GM23338 (cell line): ENCODE results near the gene PASK. TPM values are rescaled to one million over a fixed set of nuclear protein-coding genes. Genes with fewer than 3 reads are reported as not detected.

Source experiments
- ATAC-seq: fragments of 200-7000 bp; cut with Tn5 transposase; 3 replicates; pipeline ENCODE4 v1.9.1; 2020
- DNase-seq: peaks from one replicate; pipeline ENCODE4 v3.0.0-alpha.2; 2015; ENCODE audit warnings: low spot score
- H2AFZ ChIP-seq: fragments of 200-600 bp; sonication (generic); 2 replicates; pipeline ENCODE4 v1.8.0; 2016; ENCODE audit warnings: antibody characterized with exemption, mild to moderate bottlenecking, moderate library complexity
- H3F3A ChIP-seq: fragments of 200-600 bp; sonication (generic); replicated peaks from 2 replicates; pipeline ENCODE4 v1.8.0; 2017; ENCODE audit warnings: antibody characterized with exemption, mixed run types, low read depth
- H3K27ac ChIP-seq: fragments of 200-600 bp; sonication (generic); 2 replicates; pipeline ENCODE4 v1.6.1; 2016; ENCODE audit warnings: low read depth
- H3K27me3 ChIP-seq: fragments of 200-600 bp; sonication (generic); 2 replicates; pipeline ENCODE4 v1.8.0; 2016; ENCODE audit warnings: mild to moderate bottlenecking, mixed run types, moderate library complexity; ENCODE audit not compliant: insufficient read depth
- H3K36me3 ChIP-seq: fragments of 200-600 bp; sonication (generic); 2 replicates; pipeline ENCODE4 v1.8.0; 2016; ENCODE audit warnings: mild to moderate bottlenecking; ENCODE audit not compliant: insufficient read depth
- H3K4me1 ChIP-seq: fragments of 200-600 bp; sonication (generic); 2 replicates; pipeline ENCODE4 v1.8.0; 2016; ENCODE audit warnings: mild to moderate bottlenecking, moderate library complexity; ENCODE audit not compliant: insufficient read depth
- H3K4me2 ChIP-seq: fragments of 200-600 bp; sonication (generic); 2 replicates; pipeline ENCODE4 v1.7.1; 2017; ENCODE audit warnings: mixed run types
- H3K4me3 ChIP-seq: fragments of 200-600 bp; sonication (generic); 2 replicates; pipeline ENCODE4 v1.6.1; 2016; ENCODE audit warnings: mixed run types
- H3K79me2 ChIP-seq: fragments of 200-600 bp; sonication (generic); replicated peaks from 2 replicates; pipeline ENCODE4 v1.8.0; 2017; ENCODE audit warnings: mild to moderate bottlenecking; ENCODE audit not compliant: insufficient read depth
- H3K9me2 ChIP-seq: fragments of 200-600 bp; sonication (generic); 2 replicates; pipeline ENCODE4 v1.8.0; 2017; ENCODE audit not compliant: insufficient read depth
- H4K20me1 ChIP-seq: fragments of 200-600 bp; sonication (generic); replicated peaks from 2 replicates; pipeline ENCODE4 v1.8.0; 2017; ENCODE audit warnings: mild to moderate bottlenecking; ENCODE audit not compliant: insufficient read depth
- H3K27ac Mint-ChIP-seq: 2 replicates; pipeline ENCODE4 v1.8.0; 2020; ENCODE audit warnings: inconsistent platforms, mild to moderate bottlenecking, moderate library complexity, mixed read lengths
- H3K27me3 Mint-ChIP-seq: 3 replicates; pipeline ENCODE4 v1.8.0; 2022; ENCODE audit warnings: low read depth, mild to moderate bottlenecking, moderate library complexity, mixed read lengths, inconsistent platforms; ENCODE audit not compliant: insufficient read depth, poor library complexity
- H3K36me3 Mint-ChIP-seq: 3 replicates; pipeline ENCODE4 v1.8.0; 2021; ENCODE audit warnings: low read depth, mild to moderate bottlenecking, inconsistent platforms, moderate library complexity, mixed read lengths
- H3K4me1 Mint-ChIP-seq: 3 replicates; pipeline ENCODE4 v1.8.0; 2020; ENCODE audit warnings: mild to moderate bottlenecking, inconsistent platforms, mixed read lengths
- H3K4me3 Mint-ChIP-seq: 3 replicates; pipeline ENCODE4 v1.8.0; 2021; ENCODE audit warnings: moderate library complexity, mild to moderate bottlenecking, inconsistent platforms, mixed read lengths
- H3K9me3 Mint-ChIP-seq: 3 replicates; pipeline ENCODE4 v1.8.0; 2020; ENCODE audit warnings: moderate library complexity, mild to moderate bottlenecking, inconsistent platforms, mixed read lengths
- CREB1 ChIP-seq: fragments of 250-450 bp; sonication (Bioruptor Pico); IDR thresholded peaks from 2 replicates; pipeline ENCODE4 v1.5.0; 2020; ENCODE audit warnings: low read depth, mild to moderate bottlenecking, moderate library complexity
- CTCF ChIP-seq, 2 experiments: fragments of 200-600 bp in 1 of 2; sonication (generic) in 1 of 2; conservative IDR thresholded peaks; 2 replicates each; pipeline versions ENCODE4 v1.5.1 to v1.6.1; 2016 to 2017; ENCODE audit warnings: antibody characterized with exemption in 2 of 2, low read depth in 2 of 2, mild to moderate bottlenecking in 2 of 2, moderate library complexity in 1 of 2
- ETS1 ChIP-seq: IDR thresholded peaks from 2 replicates; pipeline ENCODE4 v1.6.1; 2016; ENCODE audit warnings: antibody characterized with exemption
- NANOG ChIP-seq: IDR thresholded peaks from 2 replicates; pipeline ENCODE4 v1.6.1; 2016; ENCODE audit warnings: antibody characterized with exemption, borderline replicate concordance
- POLR2AphosphoS5 ChIP-seq: IDR thresholded peaks from 2 replicates; pipeline ENCODE4 v1.6.1; 2016; ENCODE audit warnings: antibody characterized with exemption, low read depth
- REST ChIP-seq: IDR thresholded peaks from one replicate; pipeline ENCODE4 v1.6.1; 2018; ENCODE audit warnings: antibody characterized with exemption; ENCODE audit not compliant: unreplicated experiment
- STAT1 ChIP-seq: IDR thresholded peaks from one replicate; pipeline ENCODE4 v1.6.1; 2016; ENCODE audit warnings: antibody characterized with exemption; ENCODE audit not compliant: unreplicated experiment
- ZNF462 ChIP-seq: fragments of 250-450 bp; sonication (Bioruptor Pico); IDR thresholded peaks from 2 replicates; pipeline ENCODE4 v1.5.0; 2020; ENCODE audit warnings: mild to moderate bottlenecking, moderate library complexity
- polyA plus RNA-seq: library from polyadenylated mRNA; unstranded; fragments of >200 nt; fragmentation: Nextera tagmentation; extraction: Ambion mirVana; gene quantifications from 2 replicates; pipeline ENCODE4 v1.2.1, GENCODE V29; 2016
- total RNA-seq: library from RNA; depleted of rRNA; stranded (reverse); fragments of >200 nt; shearing (Covaris generic); gene quantifications from 2 replicates; pipeline ENCODE4 v1.2.3, GENCODE V29; 2014

Gene PASK
- total and polyA plus RNA-seq, 2 experiments from 2014 or later = 12.5 to 38.4 TPM

- TF ChIP-seq CTCF (conservative IDR thresholded peaks at IDR 0.05; ENCODE audit: low read depth in 2 of 2) = no peak
- no peak for TF ChIP-seq REST
- no peak for TF ChIP-seq POLR2AphosphoS5
- TF ChIP-seq ETS1 = no peak
- no peak for TF ChIP-seq STAT1
- TF ChIP-seq NANOG = no peak
Observed at GRCh38 chr2:241081190-241081642, 68.1 kb downstream of the PASK start (continued).

- ATAC-seq (no peak), DNase-seq (no peak)
- Mint-ChIP-seq H3K4me1 (no peaks in the 10 kb centered on the region), H3K9me3 (no peaks in the 10 kb centered on the region), H3K27me3 (peaks cover 2% of the 10 kb centered on the region), H3K36me3 (peaks cover 8% of the 10 kb centered on the region; the same call in 2 of the 3 replicates), H3K27ac (no peak overlapping the region), H3K4me3 (no peak overlapping the region)
- H3K4me3 ChIP-seq = no peak overlapping the region
- H2AFZ ChIP-seq = no peak overlapping the region
- H3K36me3 ChIP-seq = no peaks in the 10 kb centered on the region
- no peaks in the 10 kb centered on the region for H3K4me1 ChIP-seq
- H3K79me2 ChIP-seq = no peaks in the 10 kb centered on the region
- no peak overlapping the region for H3K4me2 ChIP-seq
- H3K27ac ChIP-seq = no peak overlapping the region
- H4K20me1 ChIP-seq = no peaks in the 10 kb centered on the region; the same call in 1 of the 2 replicates
- TF ChIP-seq CREB1 (CRISPR knock-in tag) (no peak), ZNF462 (CRISPR knock-in tag) (no peak), POLR2AphosphoS5 (no peak), CTCF (conservative IDR thresholded peaks at IDR 0.05; ENCODE audit: low read depth in 2 of 2) (no peak)
- H3F3A ChIP-seq = no peaks in the 10 kb centered on the region
- H3K27me3 ChIP-seq = no peaks in the 10 kb centered on the region
- no peaks in the 10 kb centered on the region for H3K9me2 ChIP-seq
Observed at GRCh38 chr2:241080405-241081189, 68.7 kb downstream of the PASK start.
